ENCODE results near the gene CYS1.

CYS1 gene

DNA sequence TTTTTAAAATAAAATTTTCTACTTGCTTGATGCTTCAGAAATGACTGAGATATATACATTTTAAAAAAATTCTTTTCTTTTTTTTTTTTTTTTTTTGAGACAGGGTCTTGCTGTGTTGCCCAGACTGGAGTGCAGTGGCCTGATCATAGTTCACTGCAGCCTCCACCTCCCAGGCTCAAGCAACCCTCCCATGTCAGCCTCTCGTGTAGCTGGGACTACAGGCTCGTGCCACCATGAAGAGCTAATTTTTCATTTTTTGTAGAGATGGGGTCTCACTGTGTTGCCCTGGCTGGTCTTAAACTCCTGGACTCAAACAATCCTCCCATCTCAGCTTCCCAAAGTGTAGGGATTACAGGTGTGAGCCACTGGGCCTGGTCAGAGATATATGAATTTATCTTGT is 12.9 kb downstream of the CYS1 start:
- H3K27ac Mint-ChIP-seq = no peak overlapping the region
- H3K4me1 Mint-ChIP-seq = peaks cover 1% of the 10 kb centered on the region
- no peak overlapping the region for H3K4me3 Mint-ChIP-seq
- TF ChIP-seq, protein P1, sequence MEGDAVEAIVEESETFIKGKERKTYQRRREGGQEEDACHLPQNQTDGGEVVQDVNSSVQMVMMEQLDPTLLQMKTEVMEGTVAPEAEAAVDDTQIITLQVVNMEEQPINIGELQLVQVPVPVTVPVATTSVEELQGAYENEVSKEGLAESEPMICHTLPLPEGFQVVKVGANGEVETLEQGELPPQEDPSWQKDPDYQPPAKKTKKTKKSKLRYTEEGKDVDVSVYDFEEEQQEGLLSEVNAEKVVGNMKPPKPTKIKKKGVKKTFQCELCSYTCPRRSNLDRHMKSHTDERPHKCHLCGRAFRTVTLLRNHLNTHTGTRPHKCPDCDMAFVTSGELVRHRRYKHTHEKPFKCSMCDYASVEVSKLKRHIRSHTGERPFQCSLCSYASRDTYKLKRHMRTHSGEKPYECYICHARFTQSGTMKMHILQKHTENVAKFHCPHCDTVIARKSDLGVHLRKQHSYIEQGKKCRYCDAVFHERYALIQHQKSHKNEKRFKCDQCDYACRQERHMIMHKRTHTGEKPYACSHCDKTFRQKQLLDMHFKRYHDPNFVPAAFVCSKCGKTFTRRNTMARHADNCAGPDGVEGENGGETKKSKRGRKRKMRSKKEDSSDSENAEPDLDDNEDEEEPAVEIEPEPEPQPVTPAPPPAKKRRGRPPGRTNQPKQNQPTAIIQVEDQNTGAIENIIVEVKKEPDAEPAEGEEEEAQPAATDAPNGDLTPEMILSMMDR (IDR thresholded peaks at IDR 0.05; ENCODE audit: unreplicated experiment in 3 of 3) = no peak
- peaks cover 7% of the 10 kb centered on the region for H3K9me3 Mint-ChIP-seq
- H3K36me3 Mint-ChIP-seq (ENCODE audit: low read depth) = peaks cover 14% of the 10 kb centered on the region
- no peaks in the 10 kb centered on the region for H3K27me3 Mint-ChIP-seq (ENCODE audit: low read depth)

DNA sequence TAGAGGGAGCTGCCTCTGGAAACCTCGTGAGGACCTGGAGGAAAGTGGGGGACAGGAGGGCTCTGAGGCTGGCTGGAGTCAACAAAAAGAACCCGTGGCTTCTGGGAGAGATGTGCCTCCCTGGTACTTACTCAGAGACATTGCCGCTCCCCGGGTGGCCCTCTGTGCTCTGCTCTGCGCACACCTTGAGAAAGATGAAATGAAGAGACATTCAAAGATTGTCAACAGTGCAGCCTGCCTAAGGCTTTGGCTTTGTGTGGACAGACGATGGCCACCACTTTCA is 14.5 kb downstream of the CYS1 start:
- H3K4me1 Mint-ChIP-seq = no peaks in the 10 kb centered on the region
- H3K4me3 Mint-ChIP-seq = no peak overlapping the region
- peaks cover 7% of the 10 kb centered on the region for H3K9me3 Mint-ChIP-seq
- H3K27me3 Mint-ChIP-seq (ENCODE audit: low read depth) = no peaks in the 10 kb centered on the region
- TF ChIP-seq, protein P1 (IDR thresholded peaks at IDR 0.05; ENCODE audit: unreplicated experiment in 3 of 3) = no peak
- H3K36me3 Mint-ChIP-seq (ENCODE audit: low read depth) = peaks cover 14% of the 10 kb centered on the region
- H3K27ac Mint-ChIP-seq = no peak overlapping the region

- Mint-ChIP-seq H3K9me3 (peaks cover 7% of the 10 kb centered on the region), H3K27me3 (ENCODE audit: low read depth) (no peaks in the 10 kb centered on the region), H3K4me1 (no peaks in the 10 kb centered on the region)
Observed at GRCh38 chr2:10064932-10065772, 15.1 kb downstream of the CYS1 start.

GRCh38 chr2:10063566-10063965 is 16.6 kb downstream of the CYS1 start:
- TF ChIP-seq, protein P1 (IDR thresholded peaks at IDR 0.05; ENCODE audit: unreplicated experiment in 3 of 3) = no peak
- peaks cover 14% of the 10 kb centered on the region for H3K36me3 Mint-ChIP-seq (ENCODE audit: low read depth)
- no peaks in the 10 kb centered on the region for H3K27me3 Mint-ChIP-seq (ENCODE audit: low read depth)
- no peak overlapping the region for H3K4me3 Mint-ChIP-seq
- H3K4me1 Mint-ChIP-seq = no peaks in the 10 kb centered on the region
- peaks cover 7% of the 10 kb centered on the region for H3K9me3 Mint-ChIP-seq
- H3K27ac Mint-ChIP-seq = no peak overlapping the region

More at GRCh38 chr2:10064932-10065772, 15.1 kb downstream of the CYS1 start:
- Mint-ChIP-seq H3K27ac (no peak overlapping the region), H3K4me3 (no peak overlapping the region), H3K36me3 (ENCODE audit: low read depth) (peaks cover 14% of the 10 kb centered on the region)
- TF ChIP-seq, protein P1 (IDR thresholded peaks at IDR 0.05; ENCODE audit: unreplicated experiment in 3 of 3) = no peak

- TF ChIP-seq, protein P1 (IDR thresholded peaks at IDR 0.05; ENCODE audit: unreplicated experiment in 3 of 3) = no peak
- H3K4me1 Mint-ChIP-seq = no peaks in the 10 kb centered on the region
- H3K4me3 Mint-ChIP-seq = no peak overlapping the region
- peaks cover 8% of the 10 kb centered on the region for H3K36me3 Mint-ChIP-seq (ENCODE audit: low read depth)
- H3K9me3 Mint-ChIP-seq = peaks cover 3% of the 10 kb centered on the region
- no peak overlapping the region for H3K27ac Mint-ChIP-seq
- H3K27me3 Mint-ChIP-seq (ENCODE audit: low read depth) = no peaks in the 10 kb centered on the region
Observed at GRCh38 chr2:10062931-10063365, 17.3 kb downstream of the CYS1 start.

All from nephron (organoid).